Measurements from ENCODE around the gene EIF2S3B. TPM values are rescaled to one million over a fixed set of nuclear protein-coding genes. Genes with fewer than 3 reads are reported as not detected.
"Not testable (repeated sequence)": the region's sequence is repeated elsewhere in the genome, so short reads cannot be mapped to it uniquely, and the experiment has no call there.

The EIF2S3B gene
- total RNA-seq, 1 experiment from 2014 or later = 0.95 TPM

DNA sequence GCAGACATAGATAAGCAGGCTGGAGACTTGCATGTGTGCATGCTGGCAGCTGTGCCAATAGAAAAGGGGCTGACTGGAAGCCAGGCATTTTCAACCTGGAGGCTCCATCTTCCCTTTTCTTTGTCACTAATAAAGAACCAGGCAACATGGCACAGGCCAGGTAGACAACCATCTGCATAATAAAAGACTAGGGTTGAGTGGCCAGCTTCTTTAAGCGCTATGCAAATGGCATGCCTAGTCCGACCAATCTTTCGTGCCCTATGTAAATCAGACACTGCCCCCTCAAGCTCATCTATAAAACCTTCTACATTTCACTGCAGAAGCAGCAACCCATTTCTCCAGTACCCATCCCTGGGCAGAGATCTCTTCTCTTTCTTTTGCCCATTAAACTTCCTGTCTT is 47.9 kb upstream of the EIF2S3B start:
- Histone ChIP-seq H2AFZ (ENCODE audit: low read length) (no peak overlapping the region), H3K27me3 (ENCODE audit: low read length) (no peaks in the 10 kb centered on the region), H4K20me1 (ENCODE audit: low read length) (no peaks in the 10 kb centered on the region), H3K4me3 (ENCODE audit: low read length) (no peak overlapping the region), H3K4me1 (ENCODE audit: insufficient read depth, low read length) (0 out of 2 replicates have a peak, but pooled peaks cover 3% of the 10 kb centered on the region), H3K27ac (ENCODE audit: low read length) (no peak overlapping the region), H3K79me2 (ENCODE audit: low read length) (no peaks in the 10 kb centered on the region), H3K36me3 (ENCODE audit: low read depth, low read length) (no peaks in the 10 kb centered on the region), H3K9me2 (replicated peaks; ENCODE audit: low read length) (no peaks in the 10 kb centered on the region), H3K9me3 (ENCODE audit: low read length) (no peaks in the 10 kb centered on the region), H3F3A (ENCODE audit: low read length, unreplicated experiment) (no peaks in the 10 kb centered on the region), H3K9ac (ENCODE audit: low read length) (no peak overlapping the region), H3K4me2 (ENCODE audit: low read length) (no peak overlapping the region)
- DNase-seq (no peak), ATAC-seq (no peak)
- POLR2A ChIA-PET (ENCODE audit: unreplicated experiment) = no interaction called here
- TF ChIP-seq CTCF (conservative IDR thresholded peaks at IDR 0.05; ENCODE audit: low read depth, low read length) = no peak
- no peak for TF ChIP-seq EZH2phosphoT487 (IDR thresholded peaks at IDR 0.05; ENCODE audit: borderline replicate concordance, low read length)
- no peak for TF ChIP-seq EZH2 (IDR thresholded peaks at IDR 0.05; ENCODE audit: low read length, unreplicated experiment)
- CTCF ChIA-PET = no interaction called here
- intact Hi-C loops (cut with micrococcal nuclease) = no loop called here
- no TSS peak for BruUV-seq (replicated peaks)

GRCh38 chr12:10466311-10466710 is 39.4 kb upstream of the EIF2S3B start:
- no peaks in the 10 kb centered on the region for H3K9me3 ChIP-seq (ENCODE audit: low read length)
- intact Hi-C loops (cut with micrococcal nuclease) = no loop called here
- H3K79me2 ChIP-seq (ENCODE audit: low read length) = no peaks in the 10 kb centered on the region
- ATAC-seq (no peak), DNase-seq (no peak)
- H3K27me3 ChIP-seq (ENCODE audit: low read length) = no peaks in the 10 kb centered on the region
- no peaks in the 10 kb centered on the region for H3K4me1 ChIP-seq (ENCODE audit: insufficient read depth, low read length)
- H3F3A ChIP-seq (ENCODE audit: low read length, unreplicated experiment) = no peaks in the 10 kb centered on the region
- H3K9me2 ChIP-seq (replicated peaks; ENCODE audit: low read length) = no peaks in the 10 kb centered on the region
- H2AFZ ChIP-seq (ENCODE audit: low read length) = no peak overlapping the region
- TF ChIP-seq EZH2phosphoT487 (IDR thresholded peaks at IDR 0.05; ENCODE audit: borderline replicate concordance, low read length) = no peak
- TF ChIP-seq CTCF (conservative IDR thresholded peaks at IDR 0.05; ENCODE audit: low read depth, low read length) = no peak
- no peak for TF ChIP-seq EZH2 (IDR thresholded peaks at IDR 0.05; ENCODE audit: low read length, unreplicated experiment)
- H3K27ac ChIP-seq (ENCODE audit: low read length) = no peak overlapping the region
- BruUV-seq (replicated peaks) = no TSS peak
- H3K9ac ChIP-seq (ENCODE audit: low read length) = no peak overlapping the region
- no peak overlapping the region for H3K4me2 ChIP-seq (ENCODE audit: low read length)
- ChIA-PET CTCF (no interaction called here), POLR2A (ENCODE audit: unreplicated experiment) (no interaction called here)
- no peak overlapping the region for H3K4me3 ChIP-seq (ENCODE audit: low read length)
- H3K36me3 ChIP-seq (ENCODE audit: low read depth, low read length) = no peaks in the 10 kb centered on the region
- no peaks in the 10 kb centered on the region for H4K20me1 ChIP-seq (ENCODE audit: low read length)

DNA sequence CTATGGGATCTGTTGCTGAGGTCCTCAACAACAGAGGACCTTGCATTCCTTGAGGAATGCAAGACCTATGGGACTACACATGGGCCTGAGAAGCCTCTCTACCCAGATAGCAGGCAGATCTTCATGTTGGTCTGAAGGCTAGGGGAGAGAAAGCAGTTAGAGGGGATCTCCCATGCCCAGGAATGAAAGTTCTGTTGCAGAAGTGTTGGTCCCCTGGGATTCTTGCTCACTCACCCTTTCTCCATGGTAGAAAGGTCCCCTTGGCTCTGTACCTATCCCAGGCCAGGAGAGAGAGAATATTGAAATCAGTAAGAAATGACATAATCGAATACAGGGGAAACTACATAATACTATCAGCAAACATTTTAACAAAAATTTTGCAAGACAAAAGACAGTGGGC is 36.0 kb upstream of the EIF2S3B start:
- H3K9me3 ChIP-seq (ENCODE audit: low read length) = no peaks in the 10 kb centered on the region
- BruUV-seq (replicated peaks) = no TSS peak
- no peak overlapping the region for H2AFZ ChIP-seq (ENCODE audit: low read length)
- H3K4me3 ChIP-seq (ENCODE audit: low read length) = no peak overlapping the region
- no peaks in the 10 kb centered on the region for H4K20me1 ChIP-seq (ENCODE audit: low read length)
- no peaks in the 10 kb centered on the region for H3K36me3 ChIP-seq (ENCODE audit: low read depth, low read length)
- no peaks in the 10 kb centered on the region for H3F3A ChIP-seq (ENCODE audit: low read length, unreplicated experiment)
- H3K9ac ChIP-seq (ENCODE audit: low read length) = no peak overlapping the region
- CTCF ChIA-PET = no interaction called here
- ATAC-seq (no peak), DNase-seq (no peak)
- H3K9me2 ChIP-seq (replicated peaks; ENCODE audit: low read length) = no peaks in the 10 kb centered on the region
- intact Hi-C loops (cut with micrococcal nuclease) = no loop called here
- H3K27me3 ChIP-seq (ENCODE audit: low read length) = no peaks in the 10 kb centered on the region
- H3K27ac ChIP-seq (ENCODE audit: low read length) = no peak overlapping the region
- POLR2A ChIA-PET (ENCODE audit: unreplicated experiment) = no interaction called here
- no peaks in the 10 kb centered on the region for H3K79me2 ChIP-seq (ENCODE audit: low read length)
- no peaks in the 10 kb centered on the region for H3K4me1 ChIP-seq (ENCODE audit: insufficient read depth, low read length)
- no peak overlapping the region for H3K4me2 ChIP-seq (ENCODE audit: low read length)
- TF ChIP-seq EZH2 (IDR thresholded peaks at IDR 0.05; ENCODE audit: low read length, unreplicated experiment) (no peak), CTCF (conservative IDR thresholded peaks at IDR 0.05; ENCODE audit: low read depth, low read length) (no peak), EZH2phosphoT487 (IDR thresholded peaks at IDR 0.05; ENCODE audit: borderline replicate concordance, low read length) (no peak)

GRCh38 chr12:10472808-10473207 is 32.9 kb upstream of the EIF2S3B start:
- H3K36me3 ChIP-seq (ENCODE audit: low read depth, low read length); H3K9me3 ChIP-seq (ENCODE audit: low read length); H3K27ac ChIP-seq (ENCODE audit: low read length); H2AFZ ChIP-seq (ENCODE audit: low read length); H3K9ac ChIP-seq (ENCODE audit: low read length); H3K4me3 ChIP-seq (ENCODE audit: low read length); H3K4me1 ChIP-seq (ENCODE audit: insufficient read depth, low read length); POLR2A ChIA-PET (ENCODE audit: unreplicated experiment); intact Hi-C loops (cut with micrococcal nuclease); ATAC-seq; H3K4me2 ChIP-seq (ENCODE audit: low read length); H3F3A ChIP-seq (ENCODE audit: low read length, unreplicated experiment); H3K27me3 ChIP-seq (ENCODE audit: low read length); H3K79me2 ChIP-seq (ENCODE audit: low read length); H3K9me2 ChIP-seq (replicated peaks; ENCODE audit: low read length); BruUV-seq (replicated peaks); CTCF ChIA-PET; H4K20me1 ChIP-seq (ENCODE audit: low read length); DNase-seq: not testable (repeated sequence)

DNA sequence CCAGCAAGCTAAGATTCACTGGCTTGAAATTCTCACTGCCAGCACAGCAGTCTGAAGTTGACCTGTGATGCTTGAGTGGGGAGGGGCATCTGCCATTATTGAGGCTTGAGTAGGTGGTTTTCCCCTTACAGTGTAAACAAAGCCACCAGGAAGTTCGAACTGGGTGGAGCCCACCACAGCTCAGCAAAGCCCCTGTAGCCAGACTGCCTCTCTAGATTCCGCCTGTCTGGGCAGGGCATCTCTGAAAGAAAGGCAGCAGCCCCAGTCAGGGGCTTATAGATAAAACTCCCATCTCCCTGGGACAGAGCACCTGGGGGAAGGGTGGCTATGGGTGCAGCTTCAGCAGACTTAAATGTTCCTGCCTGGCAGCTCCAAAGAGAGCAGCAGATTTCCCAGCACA is 23.8 kb upstream of the EIF2S3B start:
- CTCF ChIA-PET; H3K4me3 ChIP-seq (ENCODE audit: low read length); BruUV-seq (replicated peaks); H3K9me2 ChIP-seq (replicated peaks; ENCODE audit: low read length); ATAC-seq; POLR2A ChIA-PET (ENCODE audit: unreplicated experiment); H3K9ac ChIP-seq (ENCODE audit: low read length); H3F3A ChIP-seq (ENCODE audit: low read length, unreplicated experiment); H3K4me2 ChIP-seq (ENCODE audit: low read length); H3K27me3 ChIP-seq (ENCODE audit: low read length); intact Hi-C loops (cut with micrococcal nuclease); H3K27ac ChIP-seq (ENCODE audit: low read length); H4K20me1 ChIP-seq (ENCODE audit: low read length); H3K9me3 ChIP-seq (ENCODE audit: low read length); H3K79me2 ChIP-seq (ENCODE audit: low read length); H3K36me3 ChIP-seq (ENCODE audit: low read depth, low read length); DNase-seq; H3K4me1 ChIP-seq (ENCODE audit: insufficient read depth, low read length); H2AFZ ChIP-seq (ENCODE audit: low read length): not testable (repeated sequence)

All from PC-3 (cell line).